K562 (cell line): ENCODE data around the gene ACTN3. TPM values are rescaled to one million over a fixed set of nuclear protein-coding genes. Genes with fewer than 3 reads are reported as not detected.
A peak's percentile ranks its signal among the peaks of the same experiment; 100 is the strongest.

Experiments
- ATAC-seq: fragments of 200-7000 bp; cut with Tn5 transposase; 3 replicates; pipeline ENCODE4 v1.9.1; 2020; ENCODE audit warnings: moderate library complexity
- BruUV-seq: library from RNA; stranded (reverse); fragments of 400-500 nt; replicated peaks from 2 replicates; lab custom pipeline; 2021; lab: Mats Ljungman, UMichigan
- CTCF ChIA-PET: fragments of 300-600 bp; formaldehyde crosslinking; extraction: SDS; loops from one replicate; lab custom pipeline; 2021; ENCODE audit warnings: low intra/inter-chr PET ratio; lab: Yijun Ruan, JAX
- POLR2A ChIA-PET: fragments of 300-600, 350-650 bp; sonication (Branson Sonifier 250); formaldehyde crosslinking; extraction: SDS; loops from one replicate; lab custom pipeline; 2021; ENCODE audit warnings: antibody characterized with exemption, inconsistent platforms; lab: Yijun Ruan, JAX
- DNase-seq, 4 experiments: peaks; one replicate each; pipeline versions ENCODE4 v3.0.0 to v3.0.0-alpha.2; 2011 to 2018; ENCODE audit warnings: low spot score in 3 of 4, mixed read lengths in 3 of 4; ENCODE audit errors: extremely low read depth in 1 of 4
- FAIRE-seq: peaks from 2 replicates; lab custom pipeline; 2011; peaks lifted over from hg19 to GRCh38; lab: Jason Lieb, UNC
- H2AFZ ChIP-seq: 2 replicates; pipeline ENCODE4 v1.6.0; 2011; ENCODE audit warnings: low read depth, low read length, control low read depth, inconsistent platforms
- H3K27ac ChIP-seq: fragments of 200-600 bp; 3 replicates; pipeline ENCODE4 v1.8.0; 2011; ENCODE audit warnings: low read depth, mild to moderate bottlenecking, control low read depth, inconsistent platforms, low read length, moderate library complexity, mixed read lengths; ENCODE audit errors: extremely low read depth
- H3K27me3 ChIP-seq, 2 experiments: fragments of 300-600 bp in 1 of 2; 2 replicates in 1 of 2; 3 replicates in 1 of 2; pipeline versions ENCODE4 v1.6.0 to v1.8.0; 2011; ENCODE audit warnings: inconsistent platforms in 2 of 2, low read length in 2 of 2, mild to moderate bottlenecking in 1 of 2, mixed read lengths in 1 of 2, moderate library complexity in 1 of 2; ENCODE audit not compliant: control insufficient read depth in 2 of 2, insufficient read depth in 2 of 2
- H3K36me3 ChIP-seq: fragments of 300-600 bp; 3 replicates; pipeline ENCODE4 v1.8.0; 2011; ENCODE audit warnings: mild to moderate bottlenecking, low read length, inconsistent platforms; ENCODE audit not compliant: control insufficient read depth, insufficient read depth
- H3K4me1 ChIP-seq, 2 experiments: fragments of 200-600 bp in 1 of 2; replicated peaks in 1 of 2; 2 replicates in 1 of 2; 3 replicates in 1 of 2; pipeline versions ENCODE4 v1.5.1 to v1.8.0; 2011; ENCODE audit warnings: inconsistent platforms in 2 of 2, low read length in 2 of 2, mild to moderate bottlenecking in 1 of 2, mixed read lengths in 1 of 2, moderate library complexity in 1 of 2; ENCODE audit not compliant: control insufficient read depth in 2 of 2, insufficient read depth in 2 of 2
- H3K4me2 ChIP-seq: 2 replicates; pipeline ENCODE4 v1.6.1; 2011; ENCODE audit warnings: low read length, control low read depth, inconsistent platforms, mixed read lengths; ENCODE audit not compliant: insufficient read depth
- H3K4me3 ChIP-seq: fragments of 200-600 bp; sonication (generic), shearing (Covaris generic); 2 replicates; pipeline ENCODE4 v1.5.1; 2016; ENCODE audit warnings: control low read depth, inconsistent platforms
- H3K79me2 ChIP-seq: fragments of 200-600 bp; 3 replicates; pipeline ENCODE4 v1.8.0; 2011; ENCODE audit warnings: low read length, inconsistent platforms; ENCODE audit not compliant: control insufficient read depth, insufficient read depth
- H3K9ac ChIP-seq, 2 experiments: 2 replicates each; pipeline versions ENCODE4 v1.6.0 to v1.6.1; 2011; ENCODE audit warnings: low read depth in 2 of 2, low read length in 2 of 2, control low read depth in 1 of 2, inconsistent platforms in 1 of 2, mild to moderate bottlenecking in 1 of 2, mixed read lengths in 1 of 2; ENCODE audit not compliant: insufficient read depth in 1 of 2
- H3K9me1 ChIP-seq: one replicate; pipeline ENCODE4 v1.6.0; 2011; ENCODE audit warnings: inconsistent platforms, mild to moderate bottlenecking, low read length, moderate library complexity; ENCODE audit not compliant: control insufficient read depth, insufficient read depth
- H3K9me3 ChIP-seq: replicated peaks from 2 replicates; pipeline ENCODE4 v1.5.1; 2011; ENCODE audit warnings: low read depth, low read length, inconsistent platforms; ENCODE audit not compliant: control insufficient read depth, insufficient read depth
- H4K20me1 ChIP-seq: replicated peaks from 2 replicates; pipeline ENCODE4 v1.6.1; 2011; ENCODE audit warnings: low read length, inconsistent platforms, mixed read lengths; ENCODE audit not compliant: control insufficient read depth, insufficient read depth
- E4F1 ChIP-seq: fragments of 250-450 bp; sonication (Bioruptor Pico); IDR thresholded peaks from 2 replicates; pipeline ENCODE4 v1.5.0; 2021; ENCODE audit warnings: mild to moderate bottlenecking, borderline replicate concordance
- ESRRB ChIP-seq: fragments of 250-450 bp; sonication (Bioruptor Pico); IDR thresholded peaks from 2 replicates; pipeline ENCODE4 v1.5.0; 2020; ENCODE audit warnings: mild to moderate bottlenecking, moderate library complexity, borderline replicate concordance
- EZH2 ChIP-seq: IDR thresholded peaks from 2 replicates; pipeline ENCODE4 v1.6.1; 2012; ENCODE audit warnings: low read depth, mild to moderate bottlenecking, inconsistent platforms, low read length, borderline replicate concordance
- HCFC1 ChIP-seq: IDR thresholded peaks from 2 replicates; pipeline ENCODE4 v1.6.1; 2012; ENCODE audit warnings: low read depth, low read length, improper control_type of control experiment
- IRF9 ChIP-seq: fragments of 450-650 bp; IDR thresholded peaks from 2 replicates; pipeline ENCODE4 v1.6.1; 2016; ENCODE audit warnings: missing biosample characterization, missing genetic modification characterization
- MBD1 ChIP-seq: fragments of 250-450 bp; sonication (Bioruptor Pico); IDR thresholded peaks from 2 replicates; pipeline ENCODE4 v1.8.0; 2022; ENCODE audit warnings: inconsistent platforms
- NCOR1 ChIP-seq: fragments of 450-650 bp; IDR thresholded peaks from 2 replicates; pipeline ENCODE4 v1.6.1; 2016; ENCODE audit warnings: mild to moderate bottlenecking, moderate library complexity
- NFXL1 ChIP-seq: fragments of 450-650 bp; formaldehyde crosslinking; IDR thresholded peaks from 2 replicates; pipeline ENCODE4 v1.4.0; 2021; ENCODE audit warnings: mild to moderate bottlenecking
- NR2F6 ChIP-seq: fragments of 450-650 bp; formaldehyde crosslinking; IDR thresholded peaks from 2 replicates; pipeline ENCODE4 v1.4.0; 2020; ENCODE audit warnings: mild to moderate bottlenecking
- PCBP2 ChIP-seq: fragments of 200-400 bp; formaldehyde crosslinking; IDR thresholded peaks from 2 replicates; pipeline ENCODE4 v1.6.1; 2018; ENCODE audit warnings: low read length, low read depth, mild to moderate bottlenecking, moderate library complexity; ENCODE audit not compliant: poor library complexity, severe bottlenecking
- PHB2 ChIP-seq: fragments of 450-650 bp; IDR thresholded peaks from 2 replicates; pipeline ENCODE4 v1.6.1; 2017; ENCODE audit warnings: low read depth
- PYGO2 ChIP-seq: fragments of 450-650 bp; IDR thresholded peaks from 2 replicates; pipeline ENCODE4 v1.6.1; 2016; ENCODE audit warnings: mild to moderate bottlenecking, missing genetic modification characterization, moderate library complexity, missing compliant biosample characterization
- ZNF143 ChIP-seq: sonication (generic); formaldehyde crosslinking; IDR thresholded peaks from 2 replicates; pipeline ENCODE4 v1.9.0; 2022; ENCODE audit warnings: mild to moderate bottlenecking, missing genetic modification reagents
- ZNF253 ChIP-seq: fragments of 250-450 bp; sonication (Bioruptor Pico); conservative IDR thresholded peaks from 2 replicates; pipeline ENCODE4 v1.6.1; 2021; ENCODE audit warnings: mild to moderate bottlenecking
- WGBS: fragments of 100-300 bp; shearing (Covaris generic); methylation state at CpG from one replicate; pipeline ENCODE4 v1.1.6; 2016; ENCODE audit warnings: low coverage, mixed read lengths; ENCODE audit not compliant: insufficient coverage; ENCODE audit errors: missing lambda C conversion rate; 5-methylcytosine and 5-hydroxymethylcytosine counted together
- in situ Hi-C: fragments of 300-500 bp; cut with MboI; formaldehyde crosslinking; loops from 4 replicates; pipeline ENCODE4 v1.15.0; 2018; ENCODE audit warnings: inconsistent platforms, mixed read lengths
- intact Hi-C: fragments of 100-400 bp; cut with micrococcal nuclease; formaldehyde crosslinking; loops from 2 replicates; pipeline ENCODE4 v1.14.2; 2022
- polyA plus RNA-seq, 8 experiments: library from polyadenylated mRNA; depleted of rRNA in 4 of 8; stranded (reverse) in 5 of 8; unstranded in 3 of 8; fragments of >200 nt; fragmentation: Nextera tagmentation in 2 of 8; fragmentation: Illumina TruSeq in 1 of 8; extraction: Ambion mirVana in 2 of 8; extraction: Trizol in 1 of 8; gene quantifications; 2 replicates each; pipeline versions ENCODE4 v1.2.1 to v1.2.3, GENCODE V29; 2011 to 2014; ENCODE audit warnings: inconsistent platforms in 1 of 8, missing spikeins in 1 of 8
- total RNA-seq, 7 experiments: library from RNA; depleted of rRNA in 6 of 7; stranded (reverse); fragments of >200 nt in 6 of 7; fragmentation: Illumina TruSeq in 2 of 7; extraction: Trizol in 2 of 7; gene quantifications; 2 replicates each; pipeline versions ENCODE4 v1.2.1 to v1.2.3, GENCODE V29; 2011 to 2021; ENCODE audit warnings: low replicate concordance in 1 of 7
- TF ChIP-seq, protein P1 (sequence below): fragments of 250-450 bp; sonication (Bioruptor Pico); IDR thresholded peaks from 2 replicates; pipeline ENCODE4 v1.5.0; 2020; ENCODE audit warnings: mild to moderate bottlenecking

The ACTN3 gene
- total and polyA plus RNA-seq, 9 of the 15 experiments (the other 6 are each of a cell fraction or from before 2014, with no cell fraction given) = not detected

- POLR2A ChIA-PET = interaction anchor here (0.7 kb wide), 1 partner anchor 39 kb away, joined by 3 read pairs; no protein-coding TSS in a partner anchor
- no TSS peak for BruUV-seq
Measured at GRCh38 chr11:66497206-66497605, 49.5 kb upstream of the ACTN3 start.

More at GRCh38 chr11:66497206-66497605, 49.5 kb upstream of the ACTN3 start:
- intact Hi-C loops (no loop called here), in situ Hi-C loops (no loop called here)
- peaks cover 0 to 19% of the 10 kb centered on the region in 2 experiments; a peak in 2 of 5 replicates for H3K4me1 ChIP-seq
- DNase-seq (no peak), FAIRE-seq (no peak), ATAC-seq (no peak)
- H3K27me3 ChIP-seq = no peaks in the 10 kb centered on the region
- CTCF ChIA-PET = interaction anchor here (0.5 kb wide), 1 partner anchor 184 kb away, joined by 3 read pairs; no protein-coding TSS in a partner anchor
- TF ChIP-seq HCFC1 = no peak
- no peak for TF ChIP-seq NCOR1
- TF ChIP-seq IRF9 (tag) = no peak
- no peak for TF ChIP-seq ESRRB
- TF ChIP-seq PCBP2 = no peak
- TF ChIP-seq ZNF143 = no peak
- TF ChIP-seq NFXL1 = no peak
- TF ChIP-seq, protein P1, sequence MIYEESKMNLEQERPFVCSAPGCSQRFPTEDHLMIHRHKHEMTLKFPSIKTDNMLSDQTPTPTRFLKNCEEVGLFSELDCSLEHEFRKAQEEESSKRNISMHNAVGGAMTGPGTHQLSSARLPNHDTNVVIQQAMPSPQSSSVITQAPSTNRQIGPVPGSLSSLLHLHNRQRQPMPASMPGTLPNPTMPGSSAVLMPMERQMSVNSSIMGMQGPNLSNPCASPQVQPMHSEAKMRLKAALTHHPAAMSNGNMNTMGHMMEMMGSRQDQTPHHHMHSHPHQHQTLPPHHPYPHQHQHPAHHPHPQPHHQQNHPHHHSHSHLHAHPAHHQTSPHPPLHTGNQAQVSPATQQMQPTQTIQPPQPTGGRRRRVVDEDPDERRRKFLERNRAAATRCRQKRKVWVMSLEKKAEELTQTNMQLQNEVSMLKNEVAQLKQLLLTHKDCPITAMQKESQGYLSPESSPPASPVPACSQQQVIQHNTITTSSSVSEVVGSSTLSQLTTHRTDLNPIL (CRISPR knock-in tag) = no peak
- no peak for TF ChIP-seq EZH2
- TF ChIP-seq MBD1 (CRISPR knock-in tag) = no peak
- TF ChIP-seq E4F1 (CRISPR knock-in tag) = no peak
- TF ChIP-seq NR2F6 = no peak
- TF ChIP-seq ZNF253 = no peak
- no peak for TF ChIP-seq PHB2
- no peak for TF ChIP-seq PYGO2 (tag)
- peaks cover 43% of the 10 kb centered on the region; the same call in 2 of the 3 replicates for H3K36me3 ChIP-seq
- no peak overlapping the region for H2AFZ ChIP-seq
- no peaks in the 10 kb centered on the region for H3K79me2 ChIP-seq
- WGBS = 91% methylated on average over 16 of the region's 16 CpGs
- no peaks in the 10 kb centered on the region for H3K9me1 ChIP-seq
- no peak overlapping the region for H3K4me2 ChIP-seq
- no peak overlapping the region for H3K27ac ChIP-seq
- no peaks in the 10 kb centered on the region for H3K9me3 ChIP-seq
- peak overlapping the region in 1 of 2 experiments; percentile 28; a peak in 1 of 4 replicates for H3K9ac ChIP-seq
- H4K20me1 ChIP-seq = 0 out of 2 replicates have a peak, but pooled peaks cover 2% of the 10 kb centered on the region
- no peak overlapping the region for H3K4me3 ChIP-seq
